ENCODE data around the gene UIMC1.

GRCh38 chr5:176883700-176884570 is 122.6 kb downstream of the UIMC1 start:
- TF ChIP-seq POLR2A (IDR thresholded peaks at IDR 0.05; ENCODE audit: low read depth) (no peak), POLR2AphosphoS5 (IDR thresholded peaks at IDR 0.05) (no peak), CTCF (IDR thresholded peaks at IDR 0.05) (no peak), EP300 (IDR thresholded peaks at IDR 0.05) (no peak)

Measured in esophagus muscularis mucosa (tissue), 4 donors.